NCI-H128 (cell line): Measurements from ENCODE around the gene DIP2B.

Experiments
- DNase-seq: peaks from one replicate; lab custom pipeline; 2025; ENCODE audit not compliant: unreplicated experiment; lab: John Stamatoyannopoulos, UW

DIP2B gene

GRCh38 chr12:50720085-50720484, 215.3 kb downstream of the DIP2B start:
- no peak for DNase-seq

GRCh38 chr12:50720501-50720900, 215.7 kb downstream of the DIP2B start:
- no peak for DNase-seq

- DNase-seq: no peak
Observed at GRCh38 chr12:50723865-50724264, 219.1 kb downstream of the DIP2B start.

DNA sequence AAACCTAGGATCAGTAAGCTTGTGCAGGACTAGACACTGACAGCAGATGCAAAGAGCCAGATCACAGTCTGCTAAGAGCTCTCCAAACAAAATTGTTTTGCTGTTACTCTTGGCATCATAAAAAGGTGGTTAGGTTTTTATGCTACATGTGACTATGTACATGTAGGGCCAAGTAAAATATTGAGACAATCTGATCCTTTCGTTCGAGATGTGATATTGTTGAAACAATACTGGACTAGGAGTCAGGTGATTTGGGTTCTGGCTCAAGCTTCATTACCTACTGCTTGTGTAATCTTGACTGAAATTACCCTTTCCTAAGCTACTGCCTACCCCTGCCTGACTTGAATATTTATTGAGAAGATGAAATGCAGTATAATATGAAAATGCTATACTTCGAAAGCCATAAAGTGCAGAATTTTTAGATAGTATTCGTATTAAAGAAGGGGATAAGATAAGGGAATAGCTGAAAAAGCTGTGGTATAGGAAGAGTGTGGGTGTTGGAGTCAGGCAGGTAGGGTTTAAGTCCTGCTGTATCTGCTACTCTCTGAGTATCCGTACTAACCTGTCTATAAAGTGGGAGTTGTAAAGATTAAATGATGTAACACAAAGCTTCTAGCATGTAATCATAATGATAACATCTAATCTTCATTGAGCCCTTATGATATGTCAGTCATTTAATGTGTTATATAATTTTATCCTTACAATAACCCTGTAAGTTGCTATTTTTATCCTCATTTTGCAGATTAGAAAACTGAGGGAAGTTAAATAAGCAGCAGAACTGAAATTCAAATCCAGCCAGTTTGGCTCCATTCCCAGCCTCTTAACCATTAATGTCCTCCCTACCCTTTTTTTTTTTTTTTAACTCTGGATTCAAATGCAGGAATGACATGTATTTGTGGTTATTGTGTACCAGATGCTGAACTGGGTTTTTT, 220.5 kb downstream of the DIP2B start:
- DNase-seq: no peak

DNA sequence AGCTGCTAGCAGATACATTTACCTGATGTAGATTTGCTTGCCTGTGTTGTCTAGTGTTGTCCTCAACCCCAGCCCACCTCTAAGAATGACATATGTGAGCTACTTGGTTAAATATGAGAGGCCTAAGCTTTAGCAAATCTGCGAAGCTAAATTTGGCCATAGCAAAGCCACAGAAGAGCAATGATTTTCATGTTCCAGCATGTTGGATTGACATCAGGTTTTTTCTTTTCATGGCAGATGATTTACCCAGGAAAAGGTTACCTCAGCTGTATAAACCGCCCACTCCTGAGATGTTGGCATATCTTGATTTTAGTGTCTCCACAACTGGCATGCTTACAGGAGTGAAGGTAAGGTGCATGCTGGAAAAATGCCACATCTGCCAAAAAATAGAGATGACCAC, 222.7 kb downstream of the DIP2B start:
- no peak for DNase-seq

DNA sequence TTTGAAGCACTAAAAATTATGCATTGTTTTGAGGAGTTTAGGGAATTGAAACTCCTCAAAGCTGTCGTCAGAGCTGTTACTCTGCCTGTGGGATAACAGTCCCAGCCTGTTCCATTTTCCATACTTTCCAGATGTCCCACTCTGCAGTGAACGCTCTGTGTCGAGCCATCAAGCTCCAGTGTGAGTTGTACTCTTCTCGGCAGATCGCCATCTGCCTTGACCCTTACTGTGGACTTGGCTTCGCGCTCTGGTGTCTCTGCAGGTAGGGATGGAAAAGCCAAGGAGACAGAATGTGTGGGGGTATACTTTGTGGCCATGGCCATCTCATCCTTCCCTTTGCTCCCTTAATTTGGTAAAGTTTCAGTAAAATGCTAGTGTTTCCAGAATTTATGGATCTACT, 223.6 kb downstream of the DIP2B start:
- no peak for DNase-seq

GRCh38 chr12:50728841-50729240, 224.1 kb downstream of the DIP2B start:
- no peak for DNase-seq

- DNase-seq: no peak
Observed at GRCh38 chr12:50732591-50732990, 227.8 kb downstream of the DIP2B start.

DNA sequence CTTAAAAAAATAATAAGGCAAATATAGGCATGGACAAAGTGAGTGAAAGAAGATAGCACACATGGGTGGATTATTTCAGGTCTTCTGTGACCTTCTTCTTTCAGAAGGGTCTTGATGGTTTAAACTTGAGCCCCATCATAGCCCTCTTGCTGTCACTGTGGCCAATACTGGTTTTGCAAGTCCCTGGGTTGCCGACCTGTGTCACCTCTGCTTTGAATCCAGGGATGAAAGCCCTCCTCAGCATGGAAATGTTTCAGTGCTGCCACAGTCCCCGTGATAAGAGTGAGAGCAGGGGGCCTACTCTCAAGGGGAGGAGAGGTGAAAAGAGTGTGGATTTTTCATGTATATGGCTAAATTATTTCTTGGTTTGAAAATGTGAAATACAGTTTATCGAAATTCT, 228.9 kb downstream of the DIP2B start:
- no peak for DNase-seq

DNA sequence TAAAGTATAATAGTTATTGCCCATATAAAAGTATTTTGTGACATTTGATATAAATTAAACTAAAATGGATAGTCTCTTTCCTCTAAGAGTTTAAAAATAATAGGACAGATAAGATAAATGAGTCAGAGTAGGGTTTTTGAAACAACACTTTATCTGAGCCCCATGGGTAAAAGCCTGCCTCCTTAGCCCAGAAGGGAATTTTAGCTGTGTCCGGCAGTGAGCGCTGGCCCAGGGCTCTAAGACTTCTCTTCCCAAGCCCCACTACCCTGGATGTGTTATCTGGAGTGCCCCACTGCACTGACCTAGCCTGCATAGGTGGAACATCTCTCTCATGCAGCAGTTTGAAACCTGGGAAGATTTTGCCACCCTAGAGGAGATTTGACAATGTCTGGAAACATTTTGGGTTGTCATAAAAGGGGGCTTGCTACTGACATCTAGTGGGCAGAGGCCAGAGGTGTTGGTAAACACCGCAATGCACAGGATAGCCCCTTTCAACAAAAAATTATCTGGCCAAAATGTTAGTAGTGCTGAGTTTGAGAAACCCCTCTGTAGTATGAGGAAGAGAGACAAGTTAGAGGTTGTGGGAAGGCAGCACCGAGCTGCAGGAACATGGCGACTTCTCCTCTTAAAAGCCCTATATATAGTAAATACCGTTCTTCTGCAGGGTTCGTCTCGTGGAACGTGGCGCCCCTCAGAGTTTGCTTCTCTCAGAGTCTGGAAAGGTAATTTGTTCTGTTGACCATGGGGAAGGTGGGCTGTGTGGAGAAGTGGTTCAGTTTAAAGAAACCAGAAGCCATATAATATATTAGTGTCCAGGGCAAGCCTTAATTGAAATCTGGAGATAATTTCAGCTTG, 229.9 kb downstream of the DIP2B start:
- no peak for DNase-seq

- no peak for DNase-seq
Observed at GRCh38 chr12:50739611-50740010, 234.8 kb downstream of the DIP2B start.

- no peak for DNase-seq
Observed at GRCh38 chr12:50740307-50740706, 235.5 kb downstream of the DIP2B start.

DNA sequence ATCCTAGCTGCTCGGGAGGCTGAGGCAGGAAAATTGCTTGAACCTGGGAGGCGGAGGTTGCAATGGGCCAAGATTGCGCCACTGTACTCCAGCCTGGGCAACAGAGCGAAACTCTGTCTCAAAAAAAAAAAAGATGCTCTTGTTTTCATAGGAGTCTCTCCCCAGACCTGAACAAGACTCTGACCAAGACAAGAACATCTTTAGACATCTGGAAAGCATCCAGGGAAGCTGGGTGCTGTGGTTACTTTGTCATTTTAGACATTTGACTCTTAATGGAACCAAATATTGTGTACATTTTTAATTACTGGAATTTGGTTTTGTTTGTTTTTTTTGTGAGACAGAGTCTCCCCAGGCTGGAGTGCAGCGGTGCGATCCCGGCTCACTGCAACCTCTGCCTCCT, 238.0 kb downstream of the DIP2B start:
- DNase-seq: no peak

DNA sequence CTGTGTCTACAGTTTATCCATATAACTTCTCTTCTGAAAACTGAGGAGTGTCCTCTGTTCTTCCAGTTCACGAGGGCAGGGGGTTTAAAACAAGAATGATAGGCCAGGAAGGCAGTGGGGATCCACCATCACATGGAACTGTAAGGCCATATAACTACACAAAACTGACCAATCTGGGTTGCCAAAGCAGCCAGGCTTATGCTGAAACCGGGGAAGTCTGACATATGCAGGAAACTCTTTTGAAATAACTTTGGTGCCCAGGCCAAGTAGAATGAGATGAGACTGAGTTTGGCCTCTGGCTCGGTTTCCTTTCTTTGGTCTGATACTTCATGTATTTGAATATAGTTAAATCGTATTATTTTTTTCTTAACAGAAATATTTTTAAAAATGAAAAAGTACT, 241.1 kb downstream of the DIP2B start:
- DNase-seq: no peak

DNA sequence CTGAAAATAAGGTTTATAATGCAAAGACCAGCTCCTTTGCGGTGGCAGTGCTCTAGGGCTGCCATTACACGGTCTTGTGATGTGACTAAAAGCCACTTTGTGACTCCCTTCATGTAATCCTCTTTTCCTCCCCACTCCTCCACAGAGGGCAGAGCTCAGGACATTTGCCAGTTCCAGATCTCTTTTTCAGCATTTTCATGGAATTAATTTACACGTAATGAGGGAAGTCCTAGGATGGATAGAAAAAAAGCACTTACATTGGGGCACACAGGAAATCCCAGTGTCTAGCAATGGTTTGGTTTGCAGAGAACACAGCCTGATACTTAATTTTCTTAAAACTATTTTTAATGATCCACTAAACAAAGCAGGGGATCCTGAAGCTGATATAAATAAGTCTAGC, 241.6 kb downstream of the DIP2B start:
- no peak for DNase-seq

DNA sequence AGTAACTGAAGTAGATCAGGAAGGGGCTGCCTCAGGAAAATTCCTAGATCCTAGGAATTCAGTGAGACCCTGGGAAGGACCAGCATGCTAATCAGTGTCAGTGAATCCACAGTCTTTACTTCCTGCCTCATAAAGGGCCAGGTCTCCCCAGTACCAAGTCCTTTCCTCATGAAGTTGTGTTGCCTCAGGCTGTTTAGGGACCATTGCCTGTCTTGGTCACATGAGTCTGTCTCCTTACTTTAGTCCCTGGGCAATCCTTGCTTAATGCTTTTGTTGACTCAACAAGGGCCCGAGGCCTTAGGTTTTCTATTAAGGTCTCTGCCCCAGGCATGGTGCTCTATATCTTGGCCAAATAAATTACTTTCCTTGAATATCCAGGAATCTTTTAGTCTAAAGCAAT, 243.0 kb downstream of the DIP2B start:
- DNase-seq: no peak

- DNase-seq: no peak
Observed at GRCh38 chr12:50749459-50749882, 244.7 kb downstream of the DIP2B start.

GRCh38 chr12:50750366-50750765, 245.6 kb downstream of the DIP2B start:
- no peak for DNase-seq

- no peak for DNase-seq
Observed at GRCh38 chr12:50751948-50752721, 247.3 kb downstream of the DIP2B start.

DNA sequence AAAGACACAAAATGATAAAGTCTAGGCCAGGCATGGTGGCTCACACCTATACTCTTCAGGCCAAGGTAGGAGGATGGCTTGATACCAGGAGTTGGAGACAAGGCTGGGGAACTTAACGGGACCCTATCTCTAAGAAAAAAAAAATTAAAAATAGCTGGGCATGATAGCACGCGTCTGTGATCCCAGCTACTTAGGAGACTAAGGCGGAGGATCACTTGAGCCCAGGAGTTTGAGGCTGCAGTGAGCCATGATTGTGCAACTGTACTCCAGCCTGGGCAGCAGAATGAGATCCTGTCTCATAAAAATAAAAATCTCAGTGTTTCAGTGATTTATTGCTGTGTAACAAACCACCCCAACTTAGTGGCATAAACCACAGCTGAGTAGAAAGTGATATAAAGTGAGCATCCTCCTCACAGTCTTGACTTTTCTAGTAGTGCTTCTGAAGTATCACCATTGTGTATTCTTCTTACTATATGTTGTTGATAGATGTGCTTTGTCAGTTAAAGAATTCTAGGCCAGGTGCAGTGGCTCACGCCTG, 248.5 kb downstream of the DIP2B start:
- DNase-seq: no peak
